Smooth muscle cell of the brain vasculature (primary cell): ENCODE measurements around the gene ABCC8.

ENCODE experiments used
- DNase-seq: peaks from one replicate; pipeline ENCODE4 v3.0.0-alpha.2; 2012; ENCODE audit warnings: low read depth, low spot score

The ABCC8 gene

GRCh38 chr11:17405232-17406005 lies 71.2 kb downstream of the ABCC8 start:
- DNase-seq: no peak

GRCh38 chr11:17403980-17404759 lies 72.5 kb downstream of the ABCC8 start:
- DNase-seq: no peak

GRCh38 chr11:17402486-17402885 lies 74.2 kb downstream of the ABCC8 start:
- no peak for DNase-seq

- no peak for DNase-seq
Measured at GRCh38 chr11:17401841-17402240, 74.8 kb downstream of the ABCC8 start.

- no peak for DNase-seq
Measured at GRCh38 chr11:17401316-17401715, 75.3 kb downstream of the ABCC8 start.

GRCh38 chr11:17400048-17400775 lies 76.4 kb downstream of the ABCC8 start:
- DNase-seq: no peak

- DNase-seq: no peak
Measured at GRCh38 chr11:17399236-17399635, 77.4 kb downstream of the ABCC8 start.

GRCh38 chr11:17397311-17398002 lies 79.2 kb downstream of the ABCC8 start:
- DNase-seq: no peak

- no peak for DNase-seq
Measured at GRCh38 chr11:17396598-17397310, 79.9 kb downstream of the ABCC8 start.

GRCh38 chr11:17395978-17396377 lies 80.7 kb downstream of the ABCC8 start:
- no peak for DNase-seq

GRCh38 chr11:17395554-17395961 lies 81.1 kb downstream of the ABCC8 start:
- no peak for DNase-seq

GRCh38 chr11:17394743-17395390 lies 81.8 kb downstream of the ABCC8 start:
- no peak for DNase-seq

GRCh38 chr11:17393472-17393871 lies 83.2 kb downstream of the ABCC8 start:
- no peak for DNase-seq

GRCh38 chr11:17392872-17393271 lies 83.8 kb downstream of the ABCC8 start:
- DNase-seq: no peak

GRCh38 chr11:17391493-17392355 lies 84.9 kb downstream of the ABCC8 start:
- DNase-seq: no peak

GRCh38 chr11:17389957-17390649 lies 86.5 kb downstream of the ABCC8 start:
- DNase-seq: no peak

GRCh38 chr11:17389211-17389956 lies 87.3 kb downstream of the ABCC8 start:
- DNase-seq: no peak

GRCh38 chr11:17388609-17389210 lies 87.9 kb downstream of the ABCC8 start, which contains the start of gene KCNJ11:
Gene KCNJ11 (minus strand): TSS chr11:17388659. CDS start chr11:17388091, 568 bp downstream.
- no peak for DNase-seq
